Stimulated activated CD8-positive, alpha-beta memory T cell treated with anti-CD3 and anti-CD28 coated beads, Interleukin-7, amount 100 ng/mL, for 4 hours (primary cell): ENCODE results near the gene U2AF1.
"Not testable (repeated sequence)": the region's sequence is repeated elsewhere in the genome, so short reads cannot be mapped to it uniquely, and the experiment has no call there.

Experiments
- DNase-seq, 2 donors: peaks; one replicate each; pipeline ENCODE4 v3.0.0-alpha.2; 2020; ENCODE audit warnings: low read depth in 2 of 2

Gene U2AF1

GRCh38 chr21:43076643-43077042 lies 30.7 kb downstream of the U2AF1 start:
- DNase-seq: not testable (repeated sequence)

- not testable (repeated sequence) for DNase-seq
Observed at GRCh38 chr21:43076023-43076637, 31.2 kb downstream of the U2AF1 start.

GRCh38 chr21:43075170-43076022 lies 32.0 kb downstream of the U2AF1 start, which contains the start of gene CBS:
Gene CBS (minus strand): TSS chr21:43075835. CDS start chr21:43072193, 3,642 bp downstream.
- DNase-seq: not testable (repeated sequence)

- DNase-seq: not testable (repeated sequence)
Observed at GRCh38 chr21:43074401-43075169, 32.8 kb downstream of the U2AF1 start.

GRCh38 chr21:43072742-43073141 lies 34.6 kb downstream of the U2AF1 start:
- not testable (repeated sequence) for DNase-seq

GRCh38 chr21:43069682-43070081 lies 37.7 kb downstream of the U2AF1 start:
- not testable (repeated sequence) for DNase-seq

- not testable (repeated sequence) for DNase-seq
Observed at GRCh38 chr21:43068065-43068464, 39.3 kb downstream of the U2AF1 start.

GRCh38 chr21:43066690-43067089 lies 40.7 kb downstream of the U2AF1 start:
- not testable (repeated sequence) for DNase-seq

GRCh38 chr21:43065991-43066390 lies 41.4 kb downstream of the U2AF1 start:
- not testable (repeated sequence) for DNase-seq

- DNase-seq: not testable (repeated sequence)
Observed at GRCh38 chr21:43064265-43064917, 43.0 kb downstream of the U2AF1 start.

- not testable (repeated sequence) for DNase-seq
Observed at GRCh38 chr21:43062955-43063664, 44.3 kb downstream of the U2AF1 start.

- DNase-seq: not testable (repeated sequence)
Observed at GRCh38 chr21:43053112-43053511, 54.3 kb downstream of the U2AF1 start.

GRCh38 chr21:43045876-43046821 lies 61.2 kb downstream of the U2AF1 start:
- not testable (repeated sequence) for DNase-seq

- DNase-seq: not testable (repeated sequence)
Observed at GRCh38 chr21:43045165-43045875, 62.0 kb downstream of the U2AF1 start.

- DNase-seq: not testable (repeated sequence)
Observed at GRCh38 chr21:43044547-43044946, 62.8 kb downstream of the U2AF1 start.

- DNase-seq: not testable (repeated sequence)
Observed at GRCh38 chr21:43043291-43043690, 64.1 kb downstream of the U2AF1 start.
